Naive thymus-derived CD4-positive, alpha-beta T cell (primary cell): ENCODE results near the gene TMEM117. TPM values are rescaled to one million over a fixed set of nuclear protein-coding genes. Genes with fewer than 3 reads are reported as not detected.

Experiments
- ATAC-seq: fragments of 150-1000 bp; cut with Tn5 transposase; 2 replicates; pipeline ENCODE4 v1.10.0; 2021; ENCODE audit warnings: mild to moderate bottlenecking, moderate library complexity
- CTCF ChIA-PET: fragments of 350-600 bp; sonication (Branson Sonifier 250); formaldehyde crosslinking; loops from one replicate; lab custom pipeline; 2021; ENCODE audit warnings: antibody characterized with exemption; lab: Charles Lee
- POLR2A ChIA-PET: fragments of 350-600 bp; sonication (Branson Sonifier 250); formaldehyde crosslinking; loops from one replicate; lab custom pipeline; 2021; ENCODE audit warnings: antibody characterized with exemption, inconsistent platforms; lab: Charles Lee
- DNase-seq, 9 donors: peaks; one replicate each; pipeline versions ENCODE4 v3.0.0 to v3.0.0-alpha.2; 2020 to 2022; ENCODE audit warnings: mixed read lengths in 1 of 9
- H3K27ac ChIP-seq: one replicate; pipeline ENCODE4 v1.7.0; 2013; ENCODE audit warnings: mild to moderate bottlenecking, low read depth, low read length, moderate library complexity
- H3K27me3 ChIP-seq, 2 donors: one replicate each; pipeline ENCODE4 v1.7.0; 2013; ENCODE audit warnings: low read length in 2 of 2, mild to moderate bottlenecking in 2 of 2, moderate library complexity in 2 of 2; ENCODE audit not compliant: control insufficient read depth in 2 of 2, insufficient read depth in 2 of 2
- H3K36me3 ChIP-seq, 3 experiments: 1 replicate in 2 of 3; 2 replicates in 1 of 3; pipeline ENCODE4 v1.7.0; 2013; ENCODE audit warnings: low read length in 3 of 3, mild to moderate bottlenecking in 3 of 3, moderate library complexity in 1 of 3; ENCODE audit not compliant: insufficient read depth in 3 of 3, control insufficient read depth in 2 of 3
- H3K4me1 ChIP-seq, 2 donors: one replicate each; pipeline ENCODE4 v1.7.0; 2013; ENCODE audit warnings: low read length in 2 of 2, mild to moderate bottlenecking in 2 of 2, moderate library complexity in 1 of 2; ENCODE audit not compliant: control insufficient read depth in 2 of 2, insufficient read depth in 2 of 2
- H3K4me3 ChIP-seq: 2 replicates; pipeline ENCODE4 v1.7.0; 2013; ENCODE audit warnings: mild to moderate bottlenecking, low read length
- H3K9me3 ChIP-seq, 3 experiments: 1 replicate in 2 of 3; 2 replicates in 1 of 3; pipeline ENCODE4 v1.7.0; 2013; ENCODE audit warnings: low read length in 3 of 3; ENCODE audit not compliant: control insufficient read depth in 2 of 3
- H3K27ac Mint-ChIP-seq, 9 donors: one replicate each; pipeline ENCODE4 v1.8.0; 2020 to 2022; ENCODE audit warnings: mixed read lengths in 9 of 9, mild to moderate bottlenecking in 8 of 9, moderate library complexity in 5 of 9, inconsistent platforms in 2 of 9
- H3K27me3 Mint-ChIP-seq, 5 donors: one replicate each; pipeline ENCODE4 v1.8.0; 2021 to 2022; ENCODE audit warnings: mixed read lengths in 5 of 5, mild to moderate bottlenecking in 1 of 5
- H3K36me3 Mint-ChIP-seq, 5 donors: one replicate each; pipeline ENCODE4 v1.8.0; 2020 to 2022; ENCODE audit warnings: mixed read lengths in 5 of 5, mild to moderate bottlenecking in 3 of 5, inconsistent platforms in 1 of 5
- H3K4me1 Mint-ChIP-seq, 7 donors: one replicate each; pipeline ENCODE4 v1.8.0; 2020 to 2022; ENCODE audit warnings: mixed read lengths in 7 of 7, mild to moderate bottlenecking in 3 of 7, inconsistent platforms in 1 of 7
- H3K4me3 Mint-ChIP-seq, 10 donors: one replicate each; pipeline ENCODE4 v1.8.0; 2020 to 2022; ENCODE audit warnings: mild to moderate bottlenecking in 10 of 10, mixed read lengths in 10 of 10, moderate library complexity in 6 of 10, inconsistent platforms in 2 of 10
- H3K9me3 Mint-ChIP-seq, 11 donors: one replicate each; pipeline ENCODE4 v1.8.0; 2020 to 2022; ENCODE audit warnings: mixed read lengths in 11 of 11, mild to moderate bottlenecking in 4 of 11, inconsistent platforms in 1 of 11, moderate library complexity in 1 of 11
- intact Hi-C, 2 donors: fragments of 100-400 bp; cut with micrococcal nuclease; formaldehyde crosslinking; loops; one replicate each; pipeline ENCODE4 v1.15.1; 2023
- polyA plus RNA-seq, 2 donors: library from polyadenylated mRNA; unstranded; fragments of 300-500 nt; fragmentation: Illumina TruSeq; gene quantifications; one replicate each; pipeline ENCODE4 v1.2.3, GENCODE V29; 2021
- total RNA-seq, 6 experiments: library from RNA in 5 of 6; stranded (reverse) in 5 of 6; gene quantifications; 1 replicate in 5 of 6; 2 replicates in 1 of 6; pipeline ENCODE4 v1.2.3 and lab custom pipeline; 2021 to 2026

The TMEM117 gene
- total and polyA plus RNA-seq, 7 experiments from 2014 or later: 0.31 to 6.6 (median 4.2) TPM

GRCh38 chr12:43917896-43918295 is 82.0 kb downstream of the TMEM117 start:
- peaks cover 0 to 3% (median 0%) of the 10 kb centered on the region in 7 donors for H3K4me1 Mint-ChIP-seq
- H3K9me3 ChIP-seq: no peaks in the 10 kb centered on the region

DNA sequence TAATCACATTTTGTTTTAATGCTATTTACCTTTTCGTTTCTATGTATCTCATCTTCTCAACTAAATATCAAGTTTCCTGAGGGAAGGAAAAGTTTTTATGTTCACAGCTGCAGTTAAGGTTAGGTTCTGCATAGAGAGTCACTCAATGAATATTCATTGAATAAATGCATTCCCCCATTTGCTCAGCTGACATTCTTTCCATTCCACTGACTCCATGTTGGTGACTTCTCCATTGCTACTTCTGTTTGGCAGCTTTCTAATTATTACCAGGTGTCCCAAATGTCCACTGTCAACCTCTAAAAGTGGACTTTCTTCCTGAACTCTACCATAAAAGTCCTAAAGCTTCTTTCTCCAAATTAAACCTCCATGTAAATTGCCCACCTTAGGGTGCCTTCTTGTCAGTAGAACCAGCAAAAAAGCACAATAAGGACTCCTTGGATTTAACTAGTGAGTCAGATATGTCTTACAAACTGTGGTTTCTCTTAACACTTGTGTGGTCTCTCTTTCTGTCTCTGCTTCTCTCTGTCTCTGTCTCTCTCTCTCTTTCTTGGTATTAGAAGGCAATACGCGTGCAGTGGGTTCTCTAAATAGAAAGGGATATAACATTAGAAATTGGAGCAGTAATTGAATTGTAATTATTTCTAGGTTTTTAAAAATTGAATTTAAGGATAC is 85.9 kb downstream of the TMEM117 start:
- Mint-ChIP-seq H3K27me3 (no peaks in the 10 kb centered on the region), H3K36me3 (peaks cover 0 to 23% (median 5%) of the 10 kb centered on the region in 5 donors), H3K9me3 (no peaks in the 10 kb centered on the region), H3K4me1 (peaks cover 0 to 3% (median 0%) of the 10 kb centered on the region in 7 donors), H3K27ac (no peak overlapping the region), H3K4me3 (no peak overlapping the region)
- H3K27ac ChIP-seq: no peak overlapping the region
- no peak for ATAC-seq
- H3K27me3 ChIP-seq: no peaks in the 10 kb centered on the region
- H3K4me1 ChIP-seq: no peaks in the 10 kb centered on the region
- no peaks in the 10 kb centered on the region for H3K36me3 ChIP-seq
- DNase-seq: no peak
- POLR2A ChIA-PET: no interaction called here
- CTCF ChIA-PET: no interaction called here
- no peaks in the 10 kb centered on the region for H3K9me3 ChIP-seq
- intact Hi-C loops: no loop called here
- no peak overlapping the region for H3K4me3 ChIP-seq

More at GRCh38 chr12:43917896-43918295, 82.0 kb downstream of the TMEM117 start:
- Mint-ChIP-seq H3K9me3 (no peaks in the 10 kb centered on the region), H3K27me3 (no peaks in the 10 kb centered on the region), H3K36me3 (peaks cover 0 to 13% (median 4%) of the 10 kb centered on the region in 5 donors), H3K27ac (no peak overlapping the region), H3K4me3 (no peak overlapping the region)
- intact Hi-C loops: no loop called here
- ChIA-PET CTCF (no interaction called here), POLR2A (no interaction called here)
- no peak overlapping the region for H3K27ac ChIP-seq
- no peak overlapping the region for H3K4me3 ChIP-seq
- DNase-seq: no peak
- H3K4me1 ChIP-seq: no peaks in the 10 kb centered on the region
- no peaks in the 10 kb centered on the region for H3K36me3 ChIP-seq
- H3K27me3 ChIP-seq: no peaks in the 10 kb centered on the region
- ATAC-seq: no peak

DNA sequence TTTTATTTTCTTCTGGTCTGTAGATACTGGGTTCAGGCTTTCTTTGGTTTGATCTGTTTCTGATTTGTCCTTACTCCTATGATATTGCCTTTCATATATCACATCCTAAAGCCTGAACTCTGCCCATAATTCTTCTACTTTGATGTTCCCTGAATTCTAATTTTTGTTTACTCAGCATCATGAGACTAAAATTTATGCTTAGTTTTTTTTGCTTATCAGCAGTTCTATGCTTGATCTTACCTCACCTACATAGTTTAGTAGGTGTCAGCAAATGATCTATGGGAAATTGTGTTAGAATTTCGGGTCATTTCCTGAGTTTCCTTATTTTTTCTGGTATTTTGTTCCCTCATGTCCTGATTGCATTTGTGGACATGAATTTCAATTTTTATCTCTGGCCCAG is 94.2 kb downstream of the TMEM117 start:
- H3K27ac Mint-ChIP-seq: no peak overlapping the region
- ATAC-seq (no peak), DNase-seq (no peak)
- Histone ChIP-seq H3K27ac (no peak overlapping the region), H3K4me1 (no peaks in the 10 kb centered on the region), H3K27me3 (no peaks in the 10 kb centered on the region), H3K36me3 (no peaks in the 10 kb centered on the region), H3K9me3 (peaks cover 0 to 7% (median 0%) of the 10 kb centered on the region in 3 experiments), H3K4me3 (no peak overlapping the region)
- no peaks in the 10 kb centered on the region for H3K27me3 Mint-ChIP-seq
- ChIA-PET CTCF (no interaction called here), POLR2A (no interaction called here)
- peaks cover 0 to 27% (median 24%) of the 10 kb centered on the region in 5 donors for H3K36me3 Mint-ChIP-seq
- H3K9me3 Mint-ChIP-seq: peaks cover 0 to 32% (median 18%) of the 10 kb centered on the region in 11 donors
- intact Hi-C loops: no loop called here
- H3K4me1 Mint-ChIP-seq: no peaks in the 10 kb centered on the region
- no peak overlapping the region for H3K4me3 Mint-ChIP-seq

DNA sequence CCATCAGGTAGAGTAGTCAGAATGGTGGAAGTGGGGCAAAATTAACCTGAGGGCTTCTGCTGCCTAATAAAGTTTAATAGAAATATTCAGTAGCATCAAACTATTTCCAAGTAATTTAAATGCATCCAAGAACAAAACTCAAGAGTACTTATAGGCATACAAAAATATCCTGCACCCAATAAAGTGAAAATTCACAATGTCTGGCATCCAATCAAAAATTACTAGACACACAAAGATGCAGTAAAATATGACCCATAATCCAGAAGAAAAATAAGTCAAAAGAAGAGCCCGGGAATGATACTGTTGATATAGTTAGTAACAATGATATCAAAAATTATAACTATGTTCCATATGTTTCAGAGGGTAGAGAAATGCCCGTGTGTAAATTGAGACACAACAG is 95.3 kb downstream of the TMEM117 start:
- H3K9me3 Mint-ChIP-seq: peaks cover 0 to 32% (median 18%) of the 10 kb centered on the region in 11 donors
- H3K27ac Mint-ChIP-seq: no peak overlapping the region
- H3K4me1 Mint-ChIP-seq: no peaks in the 10 kb centered on the region
- Histone ChIP-seq H3K27me3 (no peaks in the 10 kb centered on the region), H3K4me3 (no peak overlapping the region), H3K4me1 (no peaks in the 10 kb centered on the region), H3K27ac (no peak overlapping the region), H3K36me3 (no peaks in the 10 kb centered on the region), H3K9me3 (peaks cover 0 to 7% (median 0%) of the 10 kb centered on the region in 3 experiments)
- DNase-seq (no peak), ATAC-seq (no peak)
- ChIA-PET POLR2A (no interaction called here), CTCF (no interaction called here)
- peaks cover 0 to 27% (median 21%) of the 10 kb centered on the region in 5 donors for H3K36me3 Mint-ChIP-seq
- no peak overlapping the region for H3K4me3 Mint-ChIP-seq
- intact Hi-C loops: no loop called here
- no peaks in the 10 kb centered on the region for H3K27me3 Mint-ChIP-seq

- Mint-ChIP-seq H3K36me3 (peaks cover 0 to 26% (median 21%) of the 10 kb centered on the region in 5 donors), H3K9me3 (peaks cover 0 to 23% (median 13%) of the 10 kb centered on the region in 11 donors), H3K4me1 (no peaks in the 10 kb centered on the region), H3K27me3 (no peaks in the 10 kb centered on the region), H3K4me3 (no peak overlapping the region), H3K27ac (no peak overlapping the region)
- CTCF ChIA-PET: no interaction called here
- POLR2A ChIA-PET: interaction anchor here (0.6 kb wide), 1 partner anchor 1653 kb away, joined by 4 read pairs; no protein-coding TSS in a partner anchor
- Histone ChIP-seq H3K9me3 (no peaks in the 10 kb centered on the region), H3K4me3 (no peak overlapping the region), H3K4me1 (no peaks in the 10 kb centered on the region), H3K36me3 (no peaks in the 10 kb centered on the region), H3K27ac (no peak overlapping the region), H3K27me3 (no peaks in the 10 kb centered on the region)
- DNase-seq: no peak
- ATAC-seq: no peak
- intact Hi-C loops: loop anchor here in 1 of 2 donors (5.0 kb wide), 1 partner anchor 158 kb away; no protein-coding TSS in a partner anchor
Observed at GRCh38 chr12:43935581-43935980, 99.7 kb downstream of the TMEM117 start.

DNA sequence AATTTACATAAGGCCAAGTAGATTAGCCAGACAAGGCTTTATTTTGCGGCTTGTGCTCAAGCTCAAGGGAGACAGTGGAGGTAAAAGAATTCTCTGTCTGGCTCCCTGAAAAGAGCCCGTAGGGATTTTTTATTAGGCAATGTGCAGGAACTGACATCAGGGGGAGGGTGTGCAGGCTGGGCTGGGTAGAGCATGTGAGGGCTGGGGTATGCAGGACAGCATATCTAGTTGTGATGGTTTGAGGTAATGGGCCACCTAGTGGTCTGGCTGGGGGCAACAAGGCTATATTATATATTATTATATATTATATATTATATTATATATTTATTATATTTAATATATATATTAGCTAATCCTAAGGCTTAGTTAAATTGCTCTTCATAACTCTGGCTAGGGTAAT is 102.1 kb downstream of the TMEM117 start:
- H3K9me3 Mint-ChIP-seq: no peaks in the 10 kb centered on the region
- no peaks in the 10 kb centered on the region for H3K27me3 Mint-ChIP-seq
- no peak overlapping the region for H3K4me3 Mint-ChIP-seq
- Histone ChIP-seq H3K27ac (no peak overlapping the region), H3K4me1 (no peaks in the 10 kb centered on the region), H3K36me3 (no peaks in the 10 kb centered on the region), H3K9me3 (no peaks in the 10 kb centered on the region), H3K4me3 (no peak overlapping the region), H3K27me3 (no peaks in the 10 kb centered on the region)
- ChIA-PET CTCF (interaction anchor here (1.4 kb wide), 1 partner anchor 9 kb away, joined by 4 read pairs; no protein-coding TSS in a partner anchor), POLR2A (no interaction called here)
- no peak overlapping the region for H3K27ac Mint-ChIP-seq
- DNase-seq (no peak), ATAC-seq (no peak)
- intact Hi-C loops: loop anchor here in 1 of 2 donors (5.0 kb wide), 1 partner anchor 161 kb away; no protein-coding TSS in a partner anchor
- H3K36me3 Mint-ChIP-seq: peaks cover 0 to 12% (median 4%) of the 10 kb centered on the region in 5 donors
- H3K4me1 Mint-ChIP-seq: no peaks in the 10 kb centered on the region

DNA sequence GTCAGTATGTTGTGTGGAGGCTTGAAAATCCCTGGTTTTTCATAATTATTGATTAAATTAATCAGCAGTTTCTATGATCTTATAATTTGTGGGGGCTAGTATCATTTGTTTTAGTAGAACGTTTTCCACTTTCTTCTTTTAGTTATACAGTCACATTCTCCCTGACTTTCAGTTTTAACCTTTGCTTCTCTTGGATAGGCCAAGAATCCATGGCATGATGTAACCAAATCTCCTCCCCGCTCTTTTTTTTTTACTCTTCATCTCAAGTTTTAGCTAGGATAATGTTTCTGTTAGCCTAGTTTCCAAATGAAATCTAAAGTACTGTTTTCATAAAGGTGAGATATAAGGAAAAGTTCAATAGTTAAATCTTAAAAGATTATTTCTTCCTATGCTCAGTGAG is 106.5 kb downstream of the TMEM117 start:
- no peaks in the 10 kb centered on the region for H3K4me1 ChIP-seq
- DNase-seq: no peak
- ChIA-PET CTCF (no interaction called here), POLR2A (no interaction called here)
- H3K9me3 ChIP-seq: no peaks in the 10 kb centered on the region
- intact Hi-C loops: no loop called here
- no peaks in the 10 kb centered on the region for H3K27me3 ChIP-seq
- no peak overlapping the region for H3K4me3 Mint-ChIP-seq
- no peaks in the 10 kb centered on the region for H3K36me3 ChIP-seq
- ATAC-seq: no peak
- H3K36me3 Mint-ChIP-seq: peaks cover 0 to 40% (median 25%) of the 10 kb centered on the region in 5 donors
- H3K4me3 ChIP-seq: no peak overlapping the region
- no peak overlapping the region for H3K27ac ChIP-seq
- no peaks in the 10 kb centered on the region for H3K9me3 Mint-ChIP-seq
- H3K27ac Mint-ChIP-seq: no peak overlapping the region
- H3K4me1 Mint-ChIP-seq: peaks cover 0 to 2% (median 0%) of the 10 kb centered on the region in 7 donors
- no peaks in the 10 kb centered on the region for H3K27me3 Mint-ChIP-seq
